Activated naive CD8-positive, alpha-beta T cell (primary cell): Measurements from ENCODE around the gene PRDM5.
"Not testable (repeated sequence)": the region's sequence is repeated elsewhere in the genome, so short reads cannot be mapped to it uniquely, and the experiment has no call there.

Experiments
- H3K27ac Mint-ChIP-seq: one replicate; pipeline ENCODE4 v1.8.0; 2021; ENCODE audit warnings: mixed read lengths
- H3K27me3 Mint-ChIP-seq: one replicate; pipeline ENCODE4 v1.8.0; 2021; ENCODE audit warnings: mixed read lengths
- H3K36me3 Mint-ChIP-seq: one replicate; pipeline ENCODE4 v1.8.0; 2021; ENCODE audit warnings: mixed read lengths
- H3K4me1 Mint-ChIP-seq: one replicate; pipeline ENCODE4 v1.8.0; 2021; ENCODE audit warnings: low read depth, mixed read lengths
- H3K4me3 Mint-ChIP-seq: one replicate; pipeline ENCODE4 v1.8.0; 2021; ENCODE audit warnings: mild to moderate bottlenecking, mixed read lengths
- H3K9me3 Mint-ChIP-seq: one replicate; pipeline ENCODE4 v1.8.0; 2021; ENCODE audit warnings: low read depth, mixed read lengths

Gene PRDM5

GRCh38 chr4:120682981-120683380, 239.5 kb downstream of the PRDM5 start:
- H3K27ac Mint-ChIP-seq, result no peak overlapping the region
- no peaks in the 10 kb centered on the region for H3K36me3 Mint-ChIP-seq
- peaks cover 2% of the 10 kb centered on the region for H3K27me3 Mint-ChIP-seq
- peaks cover 2% of the 10 kb centered on the region for H3K4me1 Mint-ChIP-seq
- H3K9me3 Mint-ChIP-seq, result peaks cover 8% of the 10 kb centered on the region
- H3K4me3 Mint-ChIP-seq, result no peak overlapping the region

DNA sequence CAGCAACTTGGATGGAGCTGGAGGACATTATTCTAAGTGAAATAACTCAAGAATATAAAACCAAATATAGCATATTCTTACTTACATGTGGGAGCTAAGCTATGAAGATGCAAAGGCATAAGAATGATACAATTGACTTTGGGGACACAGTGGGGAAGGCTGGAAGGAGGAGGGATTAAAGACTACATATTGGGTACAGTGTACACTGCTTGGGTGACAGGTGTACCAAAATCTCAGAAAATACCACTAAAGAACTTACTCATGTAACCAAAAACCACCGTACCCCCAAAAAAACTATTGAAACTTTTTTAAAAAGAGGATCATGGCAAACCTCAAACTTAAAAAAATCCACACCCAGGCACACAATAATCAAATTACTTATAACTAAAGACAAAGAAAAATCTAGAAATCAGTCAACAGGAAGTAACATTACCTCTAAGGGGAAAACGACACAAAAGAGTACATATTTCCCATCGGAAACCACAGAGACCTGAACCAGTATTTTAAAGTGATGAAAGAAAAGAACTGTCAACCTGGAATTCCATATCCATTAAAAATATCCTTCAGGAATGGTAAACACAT, 241.8 kb downstream of the PRDM5 start:
- H3K27me3 Mint-ChIP-seq, result peaks cover 6% of the 10 kb centered on the region
- peaks cover 2% of the 10 kb centered on the region for H3K4me1 Mint-ChIP-seq
- no peak overlapping the region for H3K27ac Mint-ChIP-seq
- no peak overlapping the region for H3K4me3 Mint-ChIP-seq
- no peaks in the 10 kb centered on the region for H3K36me3 Mint-ChIP-seq
- peaks cover 8% of the 10 kb centered on the region for H3K9me3 Mint-ChIP-seq

DNA sequence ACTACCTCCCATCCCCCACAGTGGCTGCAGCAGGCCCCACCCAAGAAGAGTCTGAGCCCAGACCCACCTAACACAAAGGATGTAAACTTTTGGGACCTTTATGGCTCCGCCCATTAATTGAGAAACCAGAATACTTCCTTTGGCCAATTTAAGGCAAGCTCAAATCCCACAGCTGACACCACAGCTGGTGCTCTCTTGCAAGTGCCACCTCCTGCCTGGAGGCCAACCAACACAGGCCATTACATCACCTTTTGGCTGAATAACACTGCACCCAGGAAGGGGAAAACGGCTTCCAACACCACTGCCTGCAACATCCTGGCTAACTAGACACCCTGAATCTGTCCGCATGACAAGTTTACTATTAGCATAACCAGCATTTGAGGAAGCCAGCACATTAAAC, 248.8 kb downstream of the PRDM5 start:
- Mint-ChIP-seq H3K4me3 (no peak overlapping the region), H3K27me3 (peaks cover 12% of the 10 kb centered on the region), H3K4me1 (no peaks in the 10 kb centered on the region), H3K27ac (no peak overlapping the region), H3K36me3 (peaks cover 13% of the 10 kb centered on the region), H3K9me3 (peaks cover 5% of the 10 kb centered on the region)

GRCh38 chr4:120672558-120673147, 249.9 kb downstream of the PRDM5 start:
- H3K9me3 Mint-ChIP-seq, result peaks cover 5% of the 10 kb centered on the region
- H3K4me1 Mint-ChIP-seq, result no peaks in the 10 kb centered on the region
- H3K27ac Mint-ChIP-seq, result no peak overlapping the region
- H3K27me3 Mint-ChIP-seq, result peaks cover 12% of the 10 kb centered on the region
- no peak overlapping the region for H3K4me3 Mint-ChIP-seq
- peaks cover 13% of the 10 kb centered on the region for H3K36me3 Mint-ChIP-seq

GRCh38 chr4:120672076-120672475, 250.4 kb downstream of the PRDM5 start:
- H3K9me3 Mint-ChIP-seq, result peaks cover 5% of the 10 kb centered on the region
- H3K36me3 Mint-ChIP-seq, result peaks cover 13% of the 10 kb centered on the region
- no peak overlapping the region for H3K27ac Mint-ChIP-seq
- peaks cover 12% of the 10 kb centered on the region for H3K27me3 Mint-ChIP-seq
- H3K4me3 Mint-ChIP-seq, result no peak overlapping the region
- no peaks in the 10 kb centered on the region for H3K4me1 Mint-ChIP-seq

DNA sequence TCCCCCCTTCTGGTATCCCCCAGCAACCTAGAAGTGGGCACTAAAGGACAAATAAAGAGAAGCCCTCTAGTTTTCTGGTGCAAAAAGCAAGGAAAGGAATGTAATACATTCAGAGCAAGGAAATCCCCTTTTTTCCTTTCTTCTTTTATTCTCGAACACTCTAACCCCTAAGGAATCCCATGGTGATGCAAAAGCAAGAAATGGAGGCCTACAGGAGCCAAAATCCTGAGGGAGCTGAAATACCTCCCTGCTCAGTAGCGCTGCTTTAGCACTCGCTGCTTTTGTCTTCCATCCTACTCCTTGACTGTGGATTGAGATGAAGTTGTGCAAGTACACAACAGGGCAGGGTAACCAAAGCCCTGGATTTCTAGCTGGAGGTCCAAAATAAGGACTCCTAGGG, 251.0 kb downstream of the PRDM5 start:
- peaks cover 12% of the 10 kb centered on the region for H3K27me3 Mint-ChIP-seq
- H3K4me1 Mint-ChIP-seq, result no peaks in the 10 kb centered on the region
- no peak overlapping the region for H3K27ac Mint-ChIP-seq
- peaks cover 5% of the 10 kb centered on the region for H3K9me3 Mint-ChIP-seq
- H3K4me3 Mint-ChIP-seq, result no peak overlapping the region
- H3K36me3 Mint-ChIP-seq, result peaks cover 13% of the 10 kb centered on the region

GRCh38 chr4:120667102-120667501, 255.4 kb downstream of the PRDM5 start:
- H3K27ac Mint-ChIP-seq, result no peak overlapping the region
- peaks cover 7% of the 10 kb centered on the region for H3K36me3 Mint-ChIP-seq
- H3K4me1 Mint-ChIP-seq, result no peaks in the 10 kb centered on the region
- H3K4me3 Mint-ChIP-seq, result no peak overlapping the region
- peaks cover 3% of the 10 kb centered on the region for H3K9me3 Mint-ChIP-seq
- H3K27me3 Mint-ChIP-seq, result peaks cover 4% of the 10 kb centered on the region

DNA sequence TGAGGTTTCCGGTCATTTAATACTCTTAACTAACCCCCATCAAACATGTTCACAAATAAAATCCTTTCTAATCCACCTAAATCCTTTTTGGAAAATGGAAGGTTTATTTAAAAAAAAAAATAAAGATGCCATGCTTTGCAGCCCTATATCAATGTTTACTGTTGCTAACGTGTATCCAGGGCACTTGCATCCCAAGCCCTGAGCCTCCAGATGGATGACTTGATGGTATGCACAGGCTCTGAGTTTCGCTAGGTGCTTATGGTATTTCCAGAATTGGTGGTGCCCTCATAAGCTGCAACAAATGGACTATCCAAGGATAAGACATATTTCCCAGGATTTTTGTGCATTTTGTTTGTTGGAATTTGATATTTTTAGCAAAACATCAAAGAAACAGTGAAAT, 257.7 kb downstream of the PRDM5 start:
- Mint-ChIP-seq H3K36me3 (no peaks in the 10 kb centered on the region), H3K9me3 (no peaks in the 10 kb centered on the region), H3K4me3 (no peak overlapping the region), H3K27me3 (no peaks in the 10 kb centered on the region), H3K27ac (no peak overlapping the region), H3K4me1 (no peaks in the 10 kb centered on the region)

DNA sequence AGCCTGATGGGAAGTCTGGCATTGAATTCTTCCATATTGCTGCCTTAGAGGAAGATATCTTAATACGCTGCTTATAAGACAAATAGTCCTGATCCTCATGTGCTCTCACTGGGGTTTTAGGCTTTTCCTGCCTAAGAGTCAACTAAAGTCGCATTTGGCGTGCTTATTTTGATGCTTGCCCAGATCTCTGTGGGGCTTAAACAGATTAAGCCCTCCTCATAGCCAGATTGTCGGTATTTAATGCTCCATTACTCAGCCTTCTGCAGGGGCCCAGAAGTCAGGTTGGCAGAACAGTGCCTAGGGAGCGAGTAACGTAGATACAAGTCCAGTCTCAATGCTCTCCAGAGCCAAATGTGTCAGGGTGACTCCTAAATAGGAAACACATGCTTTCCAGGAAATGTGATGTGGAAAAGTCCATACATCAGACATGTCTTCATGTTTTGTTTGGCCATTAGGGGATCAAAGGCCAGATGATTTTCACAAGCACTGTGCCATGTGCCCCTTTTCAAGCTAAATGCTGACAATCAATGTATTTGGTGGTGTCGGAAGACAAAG, 262.8 kb downstream of the PRDM5 start:
- Mint-ChIP-seq H3K27ac (no peak overlapping the region), H3K4me3 (no peak overlapping the region), H3K36me3 (no peaks in the 10 kb centered on the region), H3K4me1 (peaks cover 7% of the 10 kb centered on the region), H3K27me3 (peaks cover 2% of the 10 kb centered on the region), H3K9me3 (no peaks in the 10 kb centered on the region)

GRCh38 chr4:120658772-120659171, 263.8 kb downstream of the PRDM5 start:
- Mint-ChIP-seq H3K9me3 (no peaks in the 10 kb centered on the region), H3K27me3 (peaks cover 3% of the 10 kb centered on the region), H3K36me3 (no peaks in the 10 kb centered on the region), H3K4me1 (peaks cover 7% of the 10 kb centered on the region), H3K4me3 (no peak overlapping the region), H3K27ac (no peak overlapping the region)

DNA sequence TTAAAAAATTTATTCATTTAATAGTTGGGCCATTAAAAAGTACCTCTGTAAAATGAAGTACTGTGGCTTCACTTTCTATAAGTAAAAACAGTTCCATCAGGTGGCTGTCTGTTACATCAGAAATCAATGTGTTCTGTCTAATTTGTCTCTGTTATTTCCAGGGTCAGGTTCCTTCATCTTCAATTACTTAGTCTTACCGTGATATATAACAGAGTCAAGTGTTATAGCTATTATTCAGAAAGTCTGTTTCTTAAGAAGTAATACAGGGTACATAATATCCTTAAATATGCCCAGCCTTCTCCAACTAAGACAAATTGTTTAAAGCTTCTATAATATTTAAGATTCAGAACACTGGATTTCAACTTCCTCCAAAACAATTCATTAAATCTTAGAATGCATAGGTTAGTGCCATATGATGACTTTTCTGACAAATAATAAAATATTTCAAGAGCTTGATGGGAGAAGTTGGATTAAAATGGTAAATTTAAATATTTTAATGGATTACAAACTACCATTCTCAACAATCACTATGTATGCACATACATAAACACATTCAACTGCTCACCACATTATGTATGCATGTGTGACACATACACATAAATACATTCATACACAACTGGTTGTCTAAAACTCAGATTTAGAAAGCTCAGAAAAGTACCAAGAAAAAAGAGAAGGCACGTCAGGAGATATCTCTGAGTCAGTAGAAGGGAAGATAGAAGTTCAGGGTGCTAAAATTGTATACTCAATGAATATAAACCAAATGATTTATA, 268.5 kb downstream of the PRDM5 start:
- H3K27ac Mint-ChIP-seq, result no peak overlapping the region
- H3K27me3 Mint-ChIP-seq, result peaks cover 9% of the 10 kb centered on the region
- H3K4me1 Mint-ChIP-seq, result peaks cover 5% of the 10 kb centered on the region
- no peaks in the 10 kb centered on the region for H3K9me3 Mint-ChIP-seq
- no peaks in the 10 kb centered on the region for H3K36me3 Mint-ChIP-seq
- H3K4me3 Mint-ChIP-seq, result no peak overlapping the region

GRCh38 chr4:120648336-120648735, 274.2 kb downstream of the PRDM5 start:
- H3K9me3 Mint-ChIP-seq, H3K36me3 Mint-ChIP-seq, H3K4me3 Mint-ChIP-seq, H3K4me1 Mint-ChIP-seq, H3K27ac Mint-ChIP-seq: not testable (repeated sequence)
- H3K27me3 Mint-ChIP-seq, result peaks cover 11% of the 10 kb centered on the region
